ENCODE measurements around the gene SLC38A9. TPM values are rescaled to one million over a fixed set of nuclear protein-coding genes. Genes with fewer than 3 reads are reported as not detected.

The SLC38A9 gene
- total and polyA plus RNA-seq, 9 of the 15 experiments (the other 6 are each of a cell fraction or from before 2014, with no cell fraction given): 14.0 to 34.5 (median 20.7) TPM

DNA sequence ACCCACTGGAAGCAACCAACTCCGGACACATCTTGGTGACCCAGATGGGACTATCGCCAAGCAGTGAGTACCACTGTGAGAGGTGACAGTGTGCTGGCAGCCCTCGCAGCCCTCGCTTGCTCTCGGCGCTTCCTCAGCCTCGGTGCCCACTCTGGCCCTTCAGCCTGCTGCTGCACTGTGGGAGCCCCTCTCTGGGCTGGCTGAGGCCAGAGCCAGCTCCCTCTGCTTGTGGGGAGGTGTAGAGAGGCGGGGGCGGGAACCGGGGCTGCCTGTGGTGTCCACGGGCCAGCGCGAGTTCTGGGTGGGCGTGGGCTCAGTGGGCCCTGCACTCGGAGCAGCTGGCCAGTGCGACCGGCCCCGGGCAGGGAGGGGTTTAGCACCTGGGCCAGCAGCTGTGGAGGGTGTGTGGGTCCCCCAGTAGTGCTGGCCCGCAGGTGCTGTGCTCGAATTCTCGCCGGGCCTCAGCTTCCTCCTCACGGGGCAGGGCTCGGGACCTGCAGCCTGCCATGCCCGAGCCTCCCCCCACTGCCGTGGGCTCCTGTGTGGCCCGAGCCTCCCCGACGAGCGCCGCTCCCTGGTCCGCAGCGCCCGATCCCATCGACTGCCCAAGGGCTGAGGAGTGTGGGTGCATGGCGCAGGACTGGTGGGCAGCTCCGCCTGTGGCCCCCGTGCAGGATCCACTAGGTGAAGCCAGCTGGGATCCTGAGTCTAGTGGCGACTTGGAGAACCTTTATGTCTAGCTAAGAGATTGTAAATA is 98.8 kb downstream of the SLC38A9 start:
- H3K4me3 ChIP-seq: no peak overlapping the region
- intact Hi-C loops (cut with micrococcal nuclease): no loop called here
- ATAC-seq (no peak), FAIRE-seq (no peak), DNase-seq (ENCODE audit: extremely low read depth in 1 of 4, low spot score in 3 of 4) (no peak)
- no peak overlapping the region for H3K27ac ChIP-seq (ENCODE audit: extremely low read depth, low read depth, low read length)
- in situ Hi-C loops (cut with MboI): no loop called here
- H3K27me3 ChIP-seq (ENCODE audit: control insufficient read depth in 2 of 2, insufficient read depth in 2 of 2, low read length in 2 of 2): peaks cover 5 to 24% of the 10 kb centered on the region in 2 experiments; a peak in 3 of 5 replicates
- 6% methylated on average over 33 of the region's 39 CpGs for WGBS (ENCODE audit: insufficient coverage, low coverage, missing lambda C conversion rate)
- no peaks in the 10 kb centered on the region for H4K20me1 ChIP-seq (replicated peaks; ENCODE audit: control insufficient read depth, insufficient read depth, low read length)
- H3K4me1 ChIP-seq (replicated peaks in 1 of 2; ENCODE audit: control insufficient read depth in 2 of 2, insufficient read depth in 2 of 2, low read length in 2 of 2): no peaks in the 10 kb centered on the region; a peak in 1 of 5 replicates
- H2AFZ ChIP-seq (ENCODE audit: low read depth, low read length): no peak overlapping the region
- no peaks in the 10 kb centered on the region for H3K9me1 ChIP-seq (ENCODE audit: control insufficient read depth, insufficient read depth, low read length)
- H3K9ac ChIP-seq (ENCODE audit: insufficient read depth in 1 of 2, low read depth in 2 of 2, low read length in 2 of 2): no peak overlapping the region
- ChIA-PET POLR2A (interaction anchor here (0.6 to 1.5 kb wide), 2 partner anchors 13 to 17 kb away, joined by 3 to 4 read pairs; no protein-coding TSS in a partner anchor), CTCF (ENCODE audit: low intra/inter-chr PET ratio) (no interaction called here)
- no peaks in the 10 kb centered on the region for H3K79me2 ChIP-seq (ENCODE audit: control insufficient read depth, insufficient read depth, low read length)
- peaks cover 3% of the 10 kb centered on the region; the same call in 1 of the 2 replicates for H3K9me3 ChIP-seq (replicated peaks; ENCODE audit: control insufficient read depth, insufficient read depth, low read depth, low read length)
- no peaks in the 10 kb centered on the region for H3K36me3 ChIP-seq (ENCODE audit: control insufficient read depth, insufficient read depth, low read length)
- no TSS peak for BruUV-seq (replicated peaks)
- H3K4me2 ChIP-seq (ENCODE audit: insufficient read depth, low read length): no peak overlapping the region
- no peak for TF ChIP-seq ZFP1 (CRISPR knock-in tag; IDR thresholded peaks at IDR 0.05)
- TF ChIP-seq, protein P1, sequence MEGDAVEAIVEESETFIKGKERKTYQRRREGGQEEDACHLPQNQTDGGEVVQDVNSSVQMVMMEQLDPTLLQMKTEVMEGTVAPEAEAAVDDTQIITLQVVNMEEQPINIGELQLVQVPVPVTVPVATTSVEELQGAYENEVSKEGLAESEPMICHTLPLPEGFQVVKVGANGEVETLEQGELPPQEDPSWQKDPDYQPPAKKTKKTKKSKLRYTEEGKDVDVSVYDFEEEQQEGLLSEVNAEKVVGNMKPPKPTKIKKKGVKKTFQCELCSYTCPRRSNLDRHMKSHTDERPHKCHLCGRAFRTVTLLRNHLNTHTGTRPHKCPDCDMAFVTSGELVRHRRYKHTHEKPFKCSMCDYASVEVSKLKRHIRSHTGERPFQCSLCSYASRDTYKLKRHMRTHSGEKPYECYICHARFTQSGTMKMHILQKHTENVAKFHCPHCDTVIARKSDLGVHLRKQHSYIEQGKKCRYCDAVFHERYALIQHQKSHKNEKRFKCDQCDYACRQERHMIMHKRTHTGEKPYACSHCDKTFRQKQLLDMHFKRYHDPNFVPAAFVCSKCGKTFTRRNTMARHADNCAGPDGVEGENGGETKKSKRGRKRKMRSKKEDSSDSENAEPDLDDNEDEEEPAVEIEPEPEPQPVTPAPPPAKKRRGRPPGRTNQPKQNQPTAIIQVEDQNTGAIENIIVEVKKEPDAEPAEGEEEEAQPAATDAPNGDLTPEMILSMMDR (IDR thresholded peaks at IDR 0.05 in 2 of 3, conservative IDR thresholded peaks at IDR 0.05 in 1 of 3; ENCODE audit: insufficient read depth in 2 of 3, low read depth in 1 of 3, low read length in 3 of 3): no peak
- no peak for TF ChIP-seq E2F3 (CRISPR knock-in tag; IDR thresholded peaks at IDR 0.05)
- TF ChIP-seq RBM39 (optimal IDR thresholded peaks at IDR 0.05; ENCODE audit: low read depth, low read length): no peak
- no peak for TF ChIP-seq HNRNPH1 (optimal IDR thresholded peaks at IDR 0.05; ENCODE audit: low read depth, low read length)
- TF ChIP-seq, protein P2, sequence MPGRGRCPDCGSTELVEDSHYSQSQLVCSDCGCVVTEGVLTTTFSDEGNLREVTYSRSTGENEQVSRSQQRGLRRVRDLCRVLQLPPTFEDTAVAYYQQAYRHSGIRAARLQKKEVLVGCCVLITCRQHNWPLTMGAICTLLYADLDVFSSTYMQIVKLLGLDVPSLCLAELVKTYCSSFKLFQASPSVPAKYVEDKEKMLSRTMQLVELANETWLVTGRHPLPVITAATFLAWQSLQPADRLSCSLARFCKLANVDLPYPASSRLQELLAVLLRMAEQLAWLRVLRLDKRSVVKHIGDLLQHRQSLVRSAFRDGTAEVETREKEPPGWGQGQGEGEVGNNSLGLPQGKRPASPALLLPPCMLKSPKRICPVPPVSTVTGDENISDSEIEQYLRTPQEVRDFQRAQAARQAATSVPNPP (IDR thresholded peaks at IDR 0.05; ENCODE audit: borderline replicate concordance, insufficient read depth, insufficient read length): no peak
- no peak for TF ChIP-seq MTA3 (IDR thresholded peaks at IDR 0.05; ENCODE audit: borderline replicate concordance)
- no peak for TF ChIP-seq ZZZ3 (IDR thresholded peaks at IDR 0.05)
